T47D (cell line): ENCODE results near the gene CALR3.

Source experiments
- DNase-seq, 2 experiments: peaks; one replicate each; pipeline versions ENCODE4 v3.0.0 to v3.0.0-alpha.2; 2011 to 2012; ENCODE audit warnings: low read depth in 1 of 2, low spot score in 1 of 2
- JUND ChIP-seq: IDR thresholded peaks from 2 replicates; pipeline ENCODE4 v1.6.1; 2012; ENCODE audit warnings: low read depth
- in situ Hi-C: cut with HindIII; loops from 2 replicates; pipeline ENCODE4 v1.10.0; 2016; ENCODE audit warnings: low sequenced_read_pairs, low pct_unique_long_range_greater_than_20kb

CALR3 gene

DNA sequence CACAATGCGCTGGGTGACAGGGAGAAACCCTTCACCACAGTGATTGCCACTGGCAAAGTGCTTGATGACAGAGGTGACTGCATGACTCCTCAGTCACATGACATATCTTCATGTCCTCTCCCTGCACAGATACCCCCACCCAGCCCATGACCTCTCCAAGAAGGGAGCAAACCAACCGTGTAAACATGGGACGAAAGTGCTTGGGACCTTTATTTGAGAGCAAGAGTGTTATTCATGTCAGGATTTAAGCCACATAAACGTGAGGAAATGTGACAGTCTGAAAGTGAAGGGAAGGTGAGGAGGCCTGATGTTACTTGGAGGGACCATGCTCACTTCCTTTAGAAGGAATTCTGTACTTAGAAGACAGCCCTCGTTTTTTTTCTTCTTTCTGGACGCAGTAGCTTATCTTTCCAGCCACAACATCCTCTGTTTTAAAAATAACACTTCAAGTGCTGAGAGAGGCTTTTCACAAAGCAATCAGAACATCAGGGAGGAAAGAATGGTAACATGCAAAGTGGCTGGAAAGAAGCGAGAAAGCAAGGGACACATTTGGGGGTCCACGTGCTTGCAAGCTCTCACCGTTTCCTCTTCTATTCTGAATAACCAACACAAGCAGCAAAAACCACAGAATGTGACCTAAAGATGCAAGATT, 59.8 kb downstream of the CALR3 start:
- DNase-seq, result no peak
- in situ Hi-C loops, result no loop called here
- no peak for TF ChIP-seq JUND

DNA sequence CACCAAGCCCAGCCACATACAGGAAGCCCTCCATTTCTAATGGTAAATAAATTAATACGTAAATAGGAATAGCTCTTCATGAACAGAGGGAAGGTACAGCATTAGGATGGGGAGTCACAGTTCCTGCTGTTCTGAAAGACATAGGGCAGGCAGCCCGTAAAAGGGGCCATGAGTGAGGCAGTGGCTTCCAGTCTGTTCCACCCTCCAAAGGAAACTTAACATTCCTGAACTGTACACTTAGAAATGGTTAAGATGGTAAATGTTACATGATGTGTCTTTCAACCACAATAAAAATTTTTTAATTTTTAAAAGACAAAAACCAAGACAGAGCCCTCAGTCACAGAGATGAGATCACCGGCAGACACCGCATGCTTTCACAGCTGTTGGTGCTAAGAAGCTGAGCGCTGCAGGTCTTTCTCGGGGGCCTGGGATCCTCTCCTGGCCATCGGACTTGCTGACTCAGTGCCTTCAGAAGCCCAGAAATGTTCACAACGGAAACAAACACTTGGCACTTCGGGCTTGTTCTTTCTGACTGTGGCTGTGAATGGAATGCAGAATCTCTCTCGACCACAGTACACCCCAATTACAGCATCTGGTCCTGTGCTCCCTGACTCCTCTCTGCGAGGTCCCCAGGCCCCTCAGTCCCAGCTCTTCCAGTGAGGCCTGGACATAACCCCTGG, 60.6 kb downstream of the CALR3 start:
- DNase-seq, result no peak
- in situ Hi-C loops, result no loop called here
- no peak for TF ChIP-seq JUND

DNA sequence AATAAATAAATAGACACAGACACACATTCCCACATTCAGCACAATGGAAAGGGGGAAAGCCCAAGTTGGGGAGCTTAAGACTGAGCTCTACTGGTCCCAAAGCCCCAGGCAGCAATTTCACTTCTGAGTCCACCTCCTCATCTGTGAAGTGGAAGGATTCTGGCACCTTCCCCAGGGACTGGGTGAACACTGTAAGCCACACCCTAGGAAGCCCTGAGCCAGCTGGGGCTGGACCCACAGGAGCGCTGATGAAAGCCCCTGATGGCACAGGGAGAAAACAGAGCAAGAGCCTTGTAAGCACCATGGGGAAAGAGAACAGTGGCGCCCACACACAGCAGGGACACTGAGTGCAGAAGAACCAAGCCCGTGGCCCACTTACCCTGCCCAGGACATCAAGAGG, 62.0 kb downstream of the CALR3 start:
- DNase-seq, result no peak
- TF ChIP-seq JUND, result no peak
- in situ Hi-C loops, result no loop called here

DNA sequence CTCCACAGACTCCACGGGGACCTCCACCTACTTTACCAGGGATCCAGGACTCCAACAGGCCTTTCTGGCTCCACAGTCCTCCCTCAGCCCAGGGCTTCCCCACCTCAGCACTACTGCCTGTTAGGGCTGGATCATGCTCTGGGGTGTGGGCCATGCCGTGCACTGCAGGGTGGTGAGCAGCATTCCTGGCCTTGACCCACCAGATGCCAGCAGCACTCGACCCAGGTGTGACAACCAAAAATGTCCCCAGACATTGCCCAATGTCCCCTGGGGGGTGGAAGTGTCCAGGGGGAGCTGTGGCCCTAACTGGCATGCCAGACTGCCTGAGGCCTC, 66.2 kb downstream of the CALR3 start:
- in situ Hi-C loops, result no loop called here
- TF ChIP-seq JUND, result no peak
- no peak for DNase-seq

DNA sequence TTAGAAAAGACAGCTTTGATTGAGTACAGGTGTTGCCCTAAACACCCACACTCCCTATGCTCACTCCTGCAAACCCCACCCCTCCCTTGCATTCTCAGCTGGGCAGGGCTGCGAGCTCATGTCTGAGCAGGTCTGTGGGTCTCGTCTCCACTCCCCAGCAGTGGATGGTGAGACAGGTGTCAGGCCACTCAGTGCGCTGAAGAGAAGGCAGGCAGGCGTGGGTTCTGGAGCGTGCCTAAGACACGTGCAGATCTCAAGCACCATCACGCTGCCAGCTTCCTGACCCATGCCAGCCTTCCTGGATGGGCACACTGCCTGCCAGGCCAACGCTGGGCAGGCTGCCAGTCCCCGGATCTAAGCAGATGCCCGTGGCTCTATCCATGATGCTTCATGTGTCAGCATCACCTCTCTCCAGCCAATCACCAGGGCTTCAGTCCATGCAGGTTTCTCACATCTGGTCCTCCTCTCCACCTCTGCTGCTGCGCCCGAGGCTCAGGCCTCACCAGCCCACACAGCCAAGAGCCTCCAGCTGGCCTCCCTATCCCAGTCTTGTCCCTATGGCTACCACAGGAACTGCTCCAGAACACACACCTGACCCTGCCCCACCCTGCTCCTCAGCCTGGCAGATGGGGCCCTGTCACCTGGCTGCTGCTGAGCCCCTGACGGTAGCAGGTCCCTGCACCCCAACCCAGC, 66.8 kb downstream of the CALR3 start:
- no peak for DNase-seq
- in situ Hi-C loops, result no loop called here
- no peak for TF ChIP-seq JUND
